HFFc6 (cell line): ENCODE results near the gene ATOSB. TPM values are rescaled to one million over a fixed set of nuclear protein-coding genes. Genes with fewer than 3 reads are reported as not detected.

ENCODE experiments used
- DNase-seq: peaks from one replicate; pipeline ENCODE4 v3.0.0-alpha.2; 2018
- H3K27ac Mint-ChIP-seq: 2 replicates; pipeline ENCODE4 v1.8.0; 2020; ENCODE audit warnings: mild to moderate bottlenecking, mixed read lengths
- H3K27me3 Mint-ChIP-seq: 2 replicates; pipeline ENCODE4 v1.8.0; 2021; ENCODE audit warnings: mild to moderate bottlenecking, moderate library complexity, mixed read lengths; ENCODE audit not compliant: insufficient read depth
- H3K36me3 Mint-ChIP-seq: 2 replicates; pipeline ENCODE4 v1.8.0; 2021; ENCODE audit warnings: low read depth, mixed read lengths
- H3K4me1 Mint-ChIP-seq: 2 replicates; pipeline ENCODE4 v1.8.0; 2020; ENCODE audit warnings: low read depth, mixed read lengths
- H3K4me3 Mint-ChIP-seq: 2 replicates; pipeline ENCODE4 v1.8.0; 2020; ENCODE audit warnings: mild to moderate bottlenecking, moderate library complexity, mixed read lengths
- H3K9me3 Mint-ChIP-seq: 2 replicates; pipeline ENCODE4 v1.8.0; 2020; ENCODE audit warnings: mild to moderate bottlenecking, mixed read lengths
- total RNA-seq, 6 experiments: library from RNA; stranded (reverse); fragmentation: NEBNext Ultra II Directional; extraction: Animal tissue kit (Norgen Biotek cat#: 25700); gene quantifications; 2 replicates in 1 of 6; 3 replicates in 5 of 6; pipeline ENCODE4 v1.2.3, GENCODE V29; 2021
- TF ChIP-seq, protein P1 (sequence below): fragments of 200-600 bp; sonication (generic); IDR thresholded peaks from 2 replicates; pipeline ENCODE4 v1.5.0; 2021; ENCODE audit warnings: antibody characterized with exemption, mild to moderate bottlenecking

The ATOSB gene
- total RNA-seq, 6 experiments from 2014 or later: 45.9 to 56.5 (median 49.5) TPM

- no peak for DNase-seq
- H3K4me3 Mint-ChIP-seq: no peak overlapping the region
- peak overlapping the region; percentile 26; the same call in 1 of the 2 replicates for H3K27ac Mint-ChIP-seq
- H3K4me1 Mint-ChIP-seq: peaks cover 51% of the 10 kb centered on the region
- TF ChIP-seq, protein P1, sequence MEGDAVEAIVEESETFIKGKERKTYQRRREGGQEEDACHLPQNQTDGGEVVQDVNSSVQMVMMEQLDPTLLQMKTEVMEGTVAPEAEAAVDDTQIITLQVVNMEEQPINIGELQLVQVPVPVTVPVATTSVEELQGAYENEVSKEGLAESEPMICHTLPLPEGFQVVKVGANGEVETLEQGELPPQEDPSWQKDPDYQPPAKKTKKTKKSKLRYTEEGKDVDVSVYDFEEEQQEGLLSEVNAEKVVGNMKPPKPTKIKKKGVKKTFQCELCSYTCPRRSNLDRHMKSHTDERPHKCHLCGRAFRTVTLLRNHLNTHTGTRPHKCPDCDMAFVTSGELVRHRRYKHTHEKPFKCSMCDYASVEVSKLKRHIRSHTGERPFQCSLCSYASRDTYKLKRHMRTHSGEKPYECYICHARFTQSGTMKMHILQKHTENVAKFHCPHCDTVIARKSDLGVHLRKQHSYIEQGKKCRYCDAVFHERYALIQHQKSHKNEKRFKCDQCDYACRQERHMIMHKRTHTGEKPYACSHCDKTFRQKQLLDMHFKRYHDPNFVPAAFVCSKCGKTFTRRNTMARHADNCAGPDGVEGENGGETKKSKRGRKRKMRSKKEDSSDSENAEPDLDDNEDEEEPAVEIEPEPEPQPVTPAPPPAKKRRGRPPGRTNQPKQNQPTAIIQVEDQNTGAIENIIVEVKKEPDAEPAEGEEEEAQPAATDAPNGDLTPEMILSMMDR: no peak
- peaks cover 8% of the 10 kb centered on the region; the same call in 1 of the 2 replicates for H3K36me3 Mint-ChIP-seq
- H3K9me3 Mint-ChIP-seq: no peaks in the 10 kb centered on the region
- H3K27me3 Mint-ChIP-seq: peaks cover 8% of the 10 kb centered on the region
These were observed 9.3 kb downstream of the ATOSB start for GRCh38 chr9:35106343-35106730.

- Mint-ChIP-seq H3K4me1 (peaks cover 56% of the 10 kb centered on the region), H3K36me3 (peaks cover 14% of the 10 kb centered on the region), H3K27me3 (peaks cover 10% of the 10 kb centered on the region), H3K27ac (peak overlapping the region; percentile 26; the same call in 1 of the 2 replicates), H3K4me3 (no peak overlapping the region), H3K9me3 (no peaks in the 10 kb centered on the region)
- DNase-seq: no peak
- TF ChIP-seq, protein P1: no peak
These were observed 9.9 kb downstream of the ATOSB start for GRCh38 chr9:35105571-35106342.

GRCh38 chr9:35105126-35105525 is 10.5 kb downstream of the ATOSB start:
- H3K27ac Mint-ChIP-seq: peak overlapping the region; percentile 62
- peaks cover 20% of the 10 kb centered on the region for H3K36me3 Mint-ChIP-seq
- TF ChIP-seq, protein P1: no peak
- no peaks in the 10 kb centered on the region for H3K9me3 Mint-ChIP-seq
- peaks cover 8% of the 10 kb centered on the region for H3K27me3 Mint-ChIP-seq
- no peak for DNase-seq
- no peak overlapping the region for H3K4me3 Mint-ChIP-seq
- peaks cover 50% of the 10 kb centered on the region for H3K4me1 Mint-ChIP-seq

- TF ChIP-seq, protein P1: no peak
- no peak for DNase-seq
- no peaks in the 10 kb centered on the region for H3K9me3 Mint-ChIP-seq
- H3K27me3 Mint-ChIP-seq: peaks cover 8% of the 10 kb centered on the region
- peaks cover 44% of the 10 kb centered on the region for H3K4me1 Mint-ChIP-seq
- H3K4me3 Mint-ChIP-seq: no peak overlapping the region
- H3K36me3 Mint-ChIP-seq: peaks cover 24% of the 10 kb centered on the region
- peak overlapping the region; percentile 100 for H3K27ac Mint-ChIP-seq
These were observed 11.1 kb downstream of the ATOSB start for GRCh38 chr9:35104586-35104985.

DNA sequence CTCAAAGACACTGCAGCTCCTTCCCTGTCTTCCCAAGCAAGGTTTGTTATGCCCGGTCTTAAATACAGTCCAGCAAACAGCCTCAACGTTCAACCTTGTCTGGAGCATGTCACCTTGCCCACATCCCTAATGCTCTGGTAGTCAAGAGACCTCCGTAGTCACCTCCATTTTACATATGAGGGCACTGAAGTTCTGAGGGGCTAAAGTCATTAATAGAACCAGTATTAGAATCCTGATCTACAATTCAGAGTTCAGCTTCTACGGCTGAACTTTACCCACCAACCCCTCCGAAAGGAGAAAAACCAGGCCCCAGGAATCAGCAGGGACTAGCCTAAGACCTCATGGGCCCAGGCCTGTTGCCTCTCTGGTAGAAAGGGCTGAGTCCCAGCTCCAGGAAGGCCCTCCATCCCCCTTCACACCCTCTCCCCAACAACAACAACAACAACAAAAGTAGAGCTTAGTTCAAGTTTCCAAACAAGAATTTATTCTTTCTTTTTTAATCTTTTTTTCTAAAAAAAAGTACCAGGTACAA is 11.9 kb downstream of the ATOSB start:
- TF ChIP-seq, protein P1: no peak
- Mint-ChIP-seq H3K4me3 (peak overlapping the region; percentile 98), H3K36me3 (peaks cover 24% of the 10 kb centered on the region), H3K9me3 (no peaks in the 10 kb centered on the region), H3K27me3 (peaks cover 8% of the 10 kb centered on the region), H3K27ac (peak overlapping the region; percentile 100), H3K4me1 (peaks cover 36% of the 10 kb centered on the region)
- DNase-seq: no peak
